Cardiac muscle cell (in vitro differentiated cells and primary cell): ENCODE data around the gene PANK4. TPM values are rescaled to one million over a fixed set of nuclear protein-coding genes. Genes with fewer than 3 reads are reported as not detected.
"Not testable (repeated sequence)": the region's sequence is repeated elsewhere in the genome, so short reads cannot be mapped to it uniquely, and the experiment has no call there.

Source experiments
- DNase-seq, 2 donors: peaks; one replicate each; pipeline versions ENCODE4 v3.0.0 to v3.0.0-alpha.2; 2010 to 2017; ENCODE audit warnings: low read depth in 1 of 2, low spot score in 1 of 2
- H3K27ac ChIP-seq: fragments of 200-600 bp; sonication (generic); 2 replicates; pipeline ENCODE4 v1.5.1; 2016
- H3K27me3 ChIP-seq: fragments of 200-600 bp; sonication (generic); 2 replicates; pipeline ENCODE4 v1.6.0; 2016; ENCODE audit warnings: control low read depth
- H3K36me3 ChIP-seq: fragments of 200-600 bp; sonication (generic); 2 replicates; pipeline ENCODE4 v1.5.1; 2016; ENCODE audit warnings: control low read depth
- H3K4me1 ChIP-seq: fragments of 200-600 bp; sonication (generic); 2 replicates; pipeline ENCODE4 v1.8.1; 2017; ENCODE audit warnings: low read depth, mild to moderate bottlenecking, mixed run types
- H3K4me3 ChIP-seq: fragments of 200-600 bp; sonication (generic); 2 replicates; pipeline ENCODE4 v1.5.1; 2016; ENCODE audit warnings: mild to moderate bottlenecking
- H3K9me3 ChIP-seq: fragments of 200-600 bp; sonication (generic); 2 replicates; pipeline ENCODE4 v1.5.1; 2017; ENCODE audit warnings: low read depth, mild to moderate bottlenecking, control low read depth
- CTCF ChIP-seq: IDR thresholded peaks from 2 replicates; pipeline ENCODE4 v1.5.1; 2012; ENCODE audit warnings: low read depth, mild to moderate bottlenecking, low read length
- polyA plus RNA-seq: library from polyadenylated mRNA; unstranded; fragments of >200 nt; fragmentation: Nextera tagmentation; extraction: Ambion mirVana; gene quantifications from 2 replicates; pipeline ENCODE4 v1.2.1, GENCODE V29; 2016
- total RNA-seq: library from RNA; depleted of rRNA; stranded (reverse); fragments of >200 nt; gene quantifications from 2 replicates; pipeline ENCODE4 v1.2.3, GENCODE V29; 2016

PANK4 gene
- total RNA-seq (62.7 and 63.2 TPM in 2 replicates), polyA plus RNA-seq (44.5 and 72.6 TPM in 2 replicates)

- peaks cover 42% of the 10 kb centered on the region for H3K27me3 ChIP-seq
- H3K36me3 ChIP-seq: no peaks in the 10 kb centered on the region
- H3K4me3 ChIP-seq: peak within 1 kb of the TSS; percentile 91
- peaks cover 30% of the 10 kb centered on the region for H3K4me1 ChIP-seq
- H3K27ac ChIP-seq: peak within 1 kb of the TSS; percentile 73
- no peaks in the 10 kb centered on the region for H3K9me3 ChIP-seq
- no peak for TF ChIP-seq CTCF
- peak; percentile 96 to 98 for DNase-seq
Measured at GRCh38 chr1:2525920-2526823, at the start of gene PANK4. Gene PANK4, minus strand, starts transcription at chr1:2526596. Its CDS starts 9 bp downstream, at chr1:2526587.

GRCh38 chr1:2574350-2574749 lies 48.0 kb upstream of the PANK4 start:
- no peak overlapping the region for H3K4me3 ChIP-seq
- DNase-seq: no peak
- H3K36me3 ChIP-seq: no peaks in the 10 kb centered on the region
- H3K4me1 ChIP-seq: no peaks in the 10 kb centered on the region
- no peaks in the 10 kb centered on the region for H3K27me3 ChIP-seq
- no peaks in the 10 kb centered on the region for H3K9me3 ChIP-seq
- no peak overlapping the region for H3K27ac ChIP-seq
- TF ChIP-seq CTCF: no peak

GRCh38 chr1:2573250-2573920 lies 47.0 kb upstream of the PANK4 start:
- H3K27me3 ChIP-seq: no peaks in the 10 kb centered on the region
- no peaks in the 10 kb centered on the region for H3K36me3 ChIP-seq
- H3K9me3 ChIP-seq: no peaks in the 10 kb centered on the region
- DNase-seq: no peak
- TF ChIP-seq CTCF: no peak
- H3K27ac ChIP-seq: no peak overlapping the region
- no peak overlapping the region for H3K4me3 ChIP-seq
- no peaks in the 10 kb centered on the region for H3K4me1 ChIP-seq

DNA sequence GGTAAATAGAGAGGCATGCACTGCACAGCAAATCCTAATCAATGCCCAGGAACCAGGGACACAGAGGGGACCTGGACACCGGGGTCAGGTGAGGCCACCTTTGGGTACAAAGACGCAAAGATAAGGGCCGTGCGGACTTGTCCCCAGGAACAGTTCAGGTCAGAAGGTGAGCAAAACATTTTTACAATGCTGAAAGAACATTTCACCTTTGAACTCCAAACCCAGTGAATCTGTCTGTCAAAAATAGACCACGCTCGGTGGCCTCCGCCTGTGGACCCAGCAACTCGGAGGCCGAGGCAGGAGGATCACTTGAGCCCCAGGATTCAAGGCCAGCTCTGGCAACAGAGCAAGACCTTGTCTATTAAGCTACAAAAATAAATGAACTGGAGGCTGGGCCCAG lies 45.0 kb upstream of the PANK4 start:
- TF ChIP-seq CTCF: no peak
- H3K4me1 ChIP-seq: no peaks in the 10 kb centered on the region
- H3K4me3 ChIP-seq: no peak overlapping the region
- no peaks in the 10 kb centered on the region for H3K9me3 ChIP-seq
- H3K27me3 ChIP-seq: no peaks in the 10 kb centered on the region
- DNase-seq: no peak
- no peak overlapping the region for H3K27ac ChIP-seq
- no peaks in the 10 kb centered on the region for H3K36me3 ChIP-seq

- no peak overlapping the region for H3K4me3 ChIP-seq
- no peaks in the 10 kb centered on the region for H3K9me3 ChIP-seq
- TF ChIP-seq CTCF: no peak
- no peak overlapping the region for H3K27ac ChIP-seq
- H3K36me3 ChIP-seq: no peaks in the 10 kb centered on the region
- DNase-seq: no peak
- no peaks in the 10 kb centered on the region for H3K4me1 ChIP-seq
- no peaks in the 10 kb centered on the region for H3K27me3 ChIP-seq
Measured at GRCh38 chr1:2570332-2570731, 43.9 kb upstream of the PANK4 start.

- DNase-seq, H3K27me3 ChIP-seq, H3K9me3 ChIP-seq, H3K4me3 ChIP-seq, H3K36me3 ChIP-seq, H3K27ac ChIP-seq, H3K4me1 ChIP-seq: not testable (repeated sequence)
Measured at GRCh38 chr1:2569703-2570102, 43.3 kb upstream of the PANK4 start.
